GM18505 (cell line): Measurements from ENCODE around the gene SFXN1.
"Not testable (repeated sequence)": the region's sequence is repeated elsewhere in the genome, so short reads cannot be mapped to it uniquely, and the experiment has no call there.

Experiments
- ATAC-seq: cut with Tn5 transposase; IDR thresholded peaks from one replicate; pipeline ENCODE4 v1.9.1; 2021; ENCODE audit not compliant: unreplicated experiment
- POLR2A ChIP-seq: IDR thresholded peaks from 4 replicates; pipeline ENCODE4 v1.6.1; 2011; ENCODE audit warnings: borderline replicate concordance; ENCODE audit not compliant: insufficient read depth, insufficient read length; ENCODE audit errors: extremely low read depth

The SFXN1 gene

DNA sequence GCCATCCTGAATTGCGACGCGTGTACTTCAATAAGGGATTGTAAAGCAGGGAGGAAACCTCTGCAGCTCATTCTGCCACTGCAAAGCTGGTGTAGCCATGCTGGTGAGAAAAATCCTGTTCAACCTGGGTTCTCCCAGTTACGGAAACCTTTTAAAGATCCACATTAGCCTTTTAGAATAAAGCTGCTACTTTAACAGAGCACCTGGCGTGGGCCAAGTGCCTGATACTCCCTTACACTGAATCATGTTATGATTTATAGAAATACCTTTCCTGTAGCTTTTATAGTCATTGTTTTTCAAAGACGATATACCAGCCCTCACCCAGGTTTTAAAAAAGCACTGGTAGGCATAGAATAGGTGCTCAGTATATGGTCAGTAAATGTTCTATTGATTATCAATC lies 48.3 kb downstream of the SFXN1 start:
- no peak for ATAC-seq
- no peak for TF ChIP-seq POLR2A

- no peak for TF ChIP-seq POLR2A
- no peak for ATAC-seq
Observed at GRCh38 chr5:175531361-175531760, 53.0 kb downstream of the SFXN1 start.

DNA sequence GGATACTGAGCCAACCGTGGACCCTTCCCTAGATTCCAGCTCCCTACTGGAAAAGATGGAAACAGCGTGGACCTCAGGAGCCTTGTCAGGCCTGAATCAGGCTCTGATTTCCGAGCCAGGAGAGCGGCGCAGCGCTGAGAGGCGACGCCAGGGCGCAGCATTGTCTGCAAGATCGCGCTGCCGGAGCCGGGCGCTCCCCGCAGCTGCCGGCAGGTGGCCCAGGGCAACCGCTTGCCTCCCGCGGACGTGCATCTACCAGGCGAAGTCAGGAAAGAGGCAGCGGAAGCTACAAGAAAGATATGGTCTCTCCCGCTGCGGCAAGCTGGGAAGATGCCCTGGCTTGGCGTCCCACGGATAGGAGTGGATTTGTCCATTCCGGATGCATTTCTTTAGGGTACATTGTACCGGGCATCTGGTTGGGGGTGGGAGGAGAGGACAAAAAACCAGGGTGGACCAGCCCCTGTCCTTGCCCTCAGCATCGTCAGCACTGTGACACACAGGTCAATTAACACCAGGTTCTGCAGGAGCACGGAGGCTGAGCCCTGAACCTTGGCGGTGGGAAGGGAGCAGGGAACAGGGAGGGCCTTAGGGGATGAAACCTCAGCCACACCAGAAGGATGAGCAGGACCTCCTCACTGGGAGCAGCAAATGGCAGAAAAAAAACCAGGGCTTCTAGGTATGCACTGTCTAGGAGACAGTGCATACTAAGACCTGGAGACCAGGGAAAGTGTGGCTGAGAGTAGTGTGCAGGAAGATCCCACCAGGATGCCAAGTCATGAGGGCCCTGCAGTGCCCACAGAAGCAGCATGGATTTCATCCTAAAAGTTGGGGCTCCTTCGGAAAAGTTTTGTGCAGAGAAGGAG lies 55.9 kb downstream of the SFXN1 start:
- peak; percentile 89 for ATAC-seq
- TF ChIP-seq POLR2A, result no peak

DNA sequence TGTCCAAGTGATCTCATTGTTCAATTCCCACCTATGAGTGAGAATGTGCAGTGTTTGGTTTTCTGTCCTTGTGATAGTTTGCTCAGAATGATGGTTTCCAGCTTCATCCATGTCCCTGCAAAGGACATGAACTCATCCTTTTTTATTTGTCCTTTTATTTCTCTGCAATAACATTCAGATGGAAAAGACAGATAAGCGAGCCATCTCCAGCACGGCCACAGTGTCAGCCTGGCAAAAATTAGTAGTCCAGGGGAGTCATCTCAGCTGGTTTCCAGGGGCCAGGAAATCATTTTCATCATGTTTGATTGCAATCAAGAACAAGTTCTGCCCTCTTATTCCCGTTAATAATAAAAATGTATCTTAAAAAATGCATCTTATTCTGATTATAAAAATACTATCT lies 57.0 kb downstream of the SFXN1 start:
- ATAC-seq, result not testable (repeated sequence)

DNA sequence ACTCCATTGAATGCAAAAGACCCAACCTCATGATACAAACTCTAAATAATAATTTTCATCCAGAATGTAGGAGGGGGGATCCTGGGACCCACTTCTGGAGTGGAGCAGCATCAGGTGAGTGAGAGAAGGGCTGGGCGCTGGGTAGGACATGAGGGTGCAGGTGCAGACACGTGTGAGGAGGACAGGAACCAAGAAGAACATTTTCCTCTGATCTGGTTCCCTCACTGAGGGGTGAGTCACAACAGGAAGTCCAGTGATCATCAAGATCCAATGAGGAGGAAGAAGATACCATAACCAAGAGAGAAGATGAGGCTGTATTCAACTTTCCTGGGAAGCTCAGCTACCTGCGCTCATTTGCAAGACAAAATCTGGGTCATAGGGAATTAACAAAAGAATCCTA lies 57.4 kb downstream of the SFXN1 start:
- ATAC-seq, result no peak

DNA sequence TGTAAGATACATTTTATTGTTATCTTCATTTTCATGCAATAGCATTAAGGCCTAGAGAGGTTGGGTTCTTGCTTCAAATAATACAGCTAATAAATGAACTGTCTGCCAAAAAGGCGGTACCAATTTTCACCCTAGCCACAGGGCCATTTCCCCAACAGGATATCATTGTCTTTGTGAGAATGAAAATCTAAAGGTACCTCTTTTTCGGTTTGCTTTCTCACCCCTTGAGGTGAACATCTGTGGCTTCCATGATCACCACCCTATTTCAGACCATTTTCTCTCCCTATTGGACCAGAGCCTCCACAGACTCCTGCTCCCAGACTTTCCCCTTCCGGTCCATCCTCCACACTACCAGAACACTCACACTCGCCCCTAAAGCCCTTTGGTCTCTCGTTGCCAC lies 60.2 kb downstream of the SFXN1 start:
- no peak for TF ChIP-seq POLR2A
- ATAC-seq, result no peak

More for the DNA sequence above, 57.4 kb downstream of the SFXN1 start:
- TF ChIP-seq POLR2A, result no peak

- TF ChIP-seq POLR2A, result no peak
Observed at GRCh38 chr5:175539936-175540335, 61.6 kb downstream of the SFXN1 start.

GRCh38 chr5:175541264-175541663 lies 62.9 kb downstream of the SFXN1 start:
- TF ChIP-seq POLR2A, result no peak
- no peak for ATAC-seq

More at GRCh38 chr5:175539936-175540335, 61.6 kb downstream of the SFXN1 start:
- ATAC-seq, result no peak

DNA sequence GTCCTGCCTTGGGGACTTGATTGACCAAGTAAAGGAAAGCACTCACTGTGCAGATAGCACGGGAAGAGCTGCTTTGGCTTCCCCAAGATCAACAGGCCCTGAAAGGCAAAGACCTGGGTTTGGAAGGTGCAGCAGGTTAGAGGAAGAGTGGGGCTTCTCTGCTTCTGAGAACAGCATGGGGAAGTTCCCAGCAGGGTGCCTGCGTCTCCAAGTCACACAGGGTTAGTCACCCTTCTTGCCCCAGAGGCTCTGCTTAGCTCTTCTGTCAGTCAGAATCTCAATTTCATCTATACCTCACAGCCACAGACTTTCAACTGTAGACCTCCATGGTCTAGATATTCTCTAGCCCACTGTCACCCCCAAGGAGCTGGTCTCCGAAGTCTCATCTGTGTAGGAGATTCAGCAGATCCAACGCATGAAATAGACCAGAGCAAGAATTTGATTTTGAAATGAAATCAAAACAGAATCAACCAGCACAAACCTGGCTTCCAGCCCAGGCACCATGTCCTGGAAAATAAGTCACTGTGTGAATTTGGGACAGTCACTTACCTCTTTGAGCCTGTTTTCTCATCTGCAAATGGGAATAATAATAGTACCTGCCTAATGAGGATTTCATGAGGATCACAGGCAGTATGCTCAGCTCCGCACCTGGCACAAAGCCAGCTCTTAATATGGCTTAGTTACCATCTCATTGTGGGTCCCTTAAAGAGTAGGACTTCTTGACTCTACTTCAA lies 64.0 kb downstream of the SFXN1 start:
- no peak for ATAC-seq
- TF ChIP-seq POLR2A, result no peak

DNA sequence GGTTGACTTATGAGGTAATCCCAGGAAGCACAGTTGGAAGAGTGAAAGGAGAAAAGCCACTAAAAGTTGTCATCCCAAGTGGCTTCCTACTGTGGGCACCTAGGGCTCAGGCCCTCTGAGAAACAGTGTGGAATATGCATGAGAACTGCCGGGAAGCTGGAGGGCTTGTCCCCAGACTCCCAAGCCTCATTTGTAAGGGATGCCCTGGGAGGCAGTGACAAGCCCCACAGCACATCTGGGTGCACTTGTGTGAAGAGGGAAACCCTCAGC lies 64.5 kb downstream of the SFXN1 start:
- ATAC-seq, result no peak
- no peak for TF ChIP-seq POLR2A

- no peak for TF ChIP-seq POLR2A
Observed at GRCh38 chr5:175544108-175544511, 65.8 kb downstream of the SFXN1 start.

DNA sequence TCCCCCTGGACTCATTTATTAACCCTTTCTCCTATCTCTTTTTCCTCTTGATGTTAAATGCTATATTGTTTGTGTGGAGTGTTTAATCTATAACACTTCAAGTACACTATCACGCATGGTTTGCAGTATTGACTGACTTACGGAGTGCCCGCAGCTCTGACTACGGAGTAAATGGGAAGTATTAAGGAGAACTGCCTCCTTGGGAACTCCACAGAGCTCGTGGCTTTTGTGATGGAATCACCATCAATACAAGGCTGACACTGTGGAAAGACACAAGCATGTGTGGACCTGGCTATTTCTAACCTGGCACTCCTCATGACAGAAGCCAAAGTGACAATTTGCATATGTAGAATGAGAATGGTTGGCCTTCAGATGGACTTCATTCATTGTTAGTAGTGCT lies 66.2 kb downstream of the SFXN1 start:
- TF ChIP-seq POLR2A, result no peak
- ATAC-seq, result no peak

More at GRCh38 chr5:175544108-175544511, 65.8 kb downstream of the SFXN1 start:
- ATAC-seq, result no peak

- no peak for ATAC-seq
- no peak for TF ChIP-seq POLR2A
Observed at GRCh38 chr5:175547842-175548241, 69.5 kb downstream of the SFXN1 start.

GRCh38 chr5:175548626-175549311 lies 70.4 kb downstream of the SFXN1 start:
- ATAC-seq, result no peak
- TF ChIP-seq POLR2A, result no peak
